Mucosa of gallbladder (tissue), 1 donor: ENCODE data around the gene USP17L20. TPM values are rescaled to one million over a fixed set of nuclear protein-coding genes. Genes with fewer than 3 reads are reported as not detected.
"Not testable (repeated sequence)": the region's sequence is repeated elsewhere in the genome, so short reads cannot be mapped to it uniquely, and the experiment has no call there.

Source experiments
- DNase-seq: peaks from one replicate; pipeline ENCODE4 v3.0.0-alpha.2; 2020; ENCODE audit warnings: low spot score
- total RNA-seq: library from RNA; stranded (reverse); gene quantifications from one replicate; pipeline ENCODE4 v1.2.1, GENCODE V29; 2021
- donor health status: DM: no; HTN: no; CAD: no.

The USP17L20 gene, protein sequence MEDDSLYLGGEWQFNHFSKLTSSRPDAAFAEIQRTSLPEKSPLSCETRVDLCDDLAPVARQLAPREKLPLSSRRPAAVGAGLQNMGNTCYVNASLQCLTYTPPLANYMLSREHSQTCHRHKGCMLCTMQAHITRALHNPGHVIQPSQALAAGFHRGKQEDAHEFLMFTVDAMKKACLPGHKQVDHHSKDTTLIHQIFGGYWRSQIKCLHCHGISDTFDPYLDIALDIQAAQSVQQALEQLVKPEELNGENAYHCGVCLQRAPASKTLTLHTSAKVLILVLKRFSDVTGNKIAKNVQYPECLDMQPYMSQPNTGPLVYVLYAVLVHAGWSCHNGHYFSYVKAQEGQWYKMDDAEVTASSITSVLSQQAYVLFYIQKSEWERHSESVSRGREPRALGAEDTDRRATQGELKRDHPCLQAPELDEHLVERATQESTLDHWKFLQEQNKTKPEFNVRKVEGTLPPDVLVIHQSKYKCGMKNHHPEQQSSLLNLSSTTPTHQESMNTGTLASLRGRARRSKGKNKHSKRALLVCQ
- not detected for total RNA-seq

DNA sequence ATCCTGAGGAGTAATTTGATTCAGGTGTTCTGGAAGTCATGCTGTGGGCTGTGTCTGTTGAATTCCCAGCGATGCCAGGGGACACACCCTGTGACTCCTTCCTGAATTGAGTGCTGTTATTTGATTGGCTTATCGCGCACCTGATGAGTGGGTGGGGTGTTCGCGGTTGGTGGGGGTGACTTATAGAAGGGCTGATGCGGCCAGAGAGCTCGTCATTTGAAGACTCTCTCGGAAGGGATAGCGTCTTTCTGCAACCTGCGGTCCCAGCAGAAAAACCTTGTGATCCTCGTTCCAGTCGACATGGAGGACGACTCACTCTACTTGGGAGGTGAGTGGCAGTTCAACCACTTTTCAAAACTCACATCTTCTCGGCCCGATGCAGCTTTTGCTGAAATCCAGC lies at the start of gene USP17L20:
USP17L20 (plus strand) TSS at position 301 of the 400 bp plus-strand sequence; CDS start at position 301, 0 bp downstream.
- not testable (repeated sequence) for DNase-seq

DNA sequence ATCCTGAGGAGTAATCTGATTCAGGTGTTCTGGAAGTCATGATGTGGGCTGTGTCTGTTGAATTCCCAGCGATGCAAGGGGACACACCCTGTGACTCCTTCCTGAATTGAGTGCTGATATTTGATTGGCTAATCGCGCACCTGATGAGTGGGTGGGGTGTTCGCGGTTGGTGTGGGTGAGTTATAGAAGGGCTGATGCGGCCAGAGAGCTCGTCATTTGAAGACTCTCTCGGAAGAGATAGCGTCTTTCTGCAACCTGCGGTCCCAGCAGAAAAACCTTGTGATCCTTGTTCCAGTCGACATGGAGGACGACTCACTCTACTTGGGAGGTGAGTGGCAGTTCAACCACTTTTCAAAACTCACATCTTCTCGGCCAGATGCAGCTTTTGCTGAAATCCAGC lies 47.6 kb upstream of the USP17L20 start, which contains the start of gene USP17L10:
USP17L10 (plus strand) TSS at position 301 of the 400 bp plus-strand sequence; CDS start at position 301, 0 bp downstream.
- DNase-seq: not testable (repeated sequence)

DNA sequence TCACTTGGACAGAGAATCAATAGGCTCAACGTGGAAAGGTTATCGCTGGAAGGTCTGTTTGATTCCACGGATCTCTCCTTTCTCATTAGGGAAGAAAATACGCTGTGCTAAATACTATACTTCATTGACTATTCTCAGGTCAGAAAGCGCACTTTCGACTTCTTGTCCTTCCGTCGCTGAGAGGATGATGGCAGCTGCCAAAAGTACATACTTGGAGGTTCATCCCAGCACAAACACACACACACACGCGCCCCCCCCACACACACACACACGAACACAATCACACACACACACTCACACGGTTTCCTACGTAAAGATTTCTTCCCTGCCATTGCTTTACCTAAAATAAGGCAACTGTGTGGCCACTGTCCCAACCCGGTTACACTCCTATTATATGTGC lies 43.2 kb upstream of the USP17L20 start:
- DNase-seq: not testable (repeated sequence)

DNA sequence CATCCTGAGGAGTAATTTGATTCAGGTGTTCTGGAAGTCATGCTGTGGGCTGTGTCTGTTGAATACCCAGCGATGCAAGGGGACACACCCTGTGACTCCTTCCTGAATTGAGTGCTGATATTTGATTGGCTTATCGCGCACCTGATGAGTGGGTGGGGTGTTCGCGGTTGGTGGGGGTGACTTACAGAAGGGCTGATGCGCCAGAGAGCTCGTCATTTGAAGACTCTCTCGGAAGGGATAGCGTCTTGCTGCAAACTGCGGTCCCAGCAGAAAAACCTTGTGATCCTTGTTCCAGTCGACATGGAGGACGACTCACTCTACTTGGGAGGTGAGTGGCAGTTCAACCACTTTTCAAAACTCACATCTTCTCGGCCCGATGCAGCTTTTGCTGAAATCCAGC lies 42.8 kb upstream of the USP17L20 start, which contains the start of gene USP17L11:
USP17L11 (plus strand) TSS at position 301 of the 400 bp plus-strand sequence; CDS start at position 301, 0 bp downstream.
- not testable (repeated sequence) for DNase-seq

DNA sequence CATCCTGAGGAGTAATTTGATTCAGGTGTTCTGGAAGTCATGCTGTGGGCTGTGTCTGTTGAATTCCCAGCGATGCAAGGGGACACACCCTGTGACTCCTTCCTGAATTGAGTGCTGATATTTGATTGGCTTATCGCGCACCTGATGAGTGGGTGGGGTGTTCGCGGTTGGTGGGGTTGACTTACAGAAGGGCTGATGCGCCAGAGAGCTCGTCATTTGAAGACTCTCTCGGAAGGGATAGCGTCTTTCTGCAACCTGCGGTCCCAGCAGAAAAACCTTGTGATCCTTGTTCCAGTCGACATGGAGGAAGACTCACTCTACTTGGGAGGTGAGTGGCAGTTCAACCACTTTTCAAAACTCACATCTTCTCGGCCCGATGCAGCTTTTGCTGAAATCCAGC lies 38.1 kb upstream of the USP17L20 start, which contains the start of gene USP17L12:
USP17L12 (plus strand) TSS at position 301 of the 400 bp plus-strand sequence; CDS start at position 301, 0 bp downstream.
- not testable (repeated sequence) for DNase-seq

DNA sequence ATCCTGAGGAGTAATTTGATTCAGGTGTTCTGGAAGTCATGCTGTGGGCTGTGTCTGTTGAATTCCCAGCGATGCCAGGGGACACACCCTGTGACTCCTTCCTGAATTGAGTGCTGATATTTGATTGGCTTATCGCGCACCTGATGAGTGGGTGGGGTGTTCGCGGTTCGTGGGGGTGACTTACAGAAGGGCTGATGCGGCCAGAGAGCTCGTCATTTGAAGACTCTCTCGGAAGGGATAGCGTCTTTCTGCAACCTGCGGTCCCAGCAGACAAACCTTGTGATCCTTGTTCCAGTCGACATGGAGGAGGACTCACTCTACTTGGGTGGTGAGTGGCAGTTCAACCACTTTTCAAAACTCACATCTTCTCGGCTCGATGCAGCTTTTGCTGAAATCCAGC lies 33.3 kb upstream of the USP17L20 start, which contains the start of gene USP17L13:
USP17L13 (plus strand) TSS at position 301 of the 400 bp plus-strand sequence; CDS start at position 301, 0 bp downstream.
- not testable (repeated sequence) for DNase-seq

DNA sequence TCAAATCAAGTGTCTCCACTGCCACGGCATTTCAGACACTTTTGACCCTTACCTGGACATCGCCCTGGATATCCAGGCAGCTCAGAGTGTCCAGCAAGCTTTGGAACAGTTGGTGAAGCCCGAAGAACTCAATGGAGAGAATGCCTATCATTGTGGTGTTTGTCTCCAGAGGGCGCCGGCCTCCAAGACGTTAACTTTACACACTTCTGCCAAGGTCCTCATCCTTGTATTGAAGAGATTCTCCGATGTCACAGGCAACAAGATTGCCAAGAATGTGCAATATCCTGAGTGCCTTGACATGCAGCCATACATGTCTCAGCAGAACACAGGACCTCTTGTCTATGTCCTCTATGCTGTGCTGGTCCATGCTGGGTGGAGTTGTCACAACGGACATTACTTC lies 27.7 kb upstream of the USP17L20 start:
- DNase-seq: peak; percentile 6

DNA sequence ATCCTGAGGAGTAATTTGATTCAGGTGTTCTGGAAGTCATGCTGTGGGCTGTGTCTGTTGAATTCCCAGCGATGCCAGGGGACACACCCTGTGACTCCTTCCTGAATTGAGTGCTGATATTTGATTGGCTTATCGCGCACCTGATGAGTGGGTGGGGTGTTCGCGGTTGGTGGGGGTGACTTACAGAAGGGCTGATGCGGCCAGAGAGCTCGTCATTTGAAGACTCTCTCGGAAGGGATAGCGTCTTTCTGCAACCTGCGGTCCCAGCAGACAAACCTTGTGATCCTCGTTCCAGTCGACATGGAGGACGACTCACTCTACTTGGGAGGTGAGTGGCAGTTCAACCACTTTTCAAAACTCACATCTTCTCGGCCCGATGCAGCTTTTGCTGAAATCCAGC lies 23.8 kb upstream of the USP17L20 start, which contains the start of gene USP17L15:
USP17L15 (plus strand) TSS at position 301 of the 400 bp plus-strand sequence; CDS start at position 301, 0 bp downstream.
- DNase-seq: not testable (repeated sequence)

DNA sequence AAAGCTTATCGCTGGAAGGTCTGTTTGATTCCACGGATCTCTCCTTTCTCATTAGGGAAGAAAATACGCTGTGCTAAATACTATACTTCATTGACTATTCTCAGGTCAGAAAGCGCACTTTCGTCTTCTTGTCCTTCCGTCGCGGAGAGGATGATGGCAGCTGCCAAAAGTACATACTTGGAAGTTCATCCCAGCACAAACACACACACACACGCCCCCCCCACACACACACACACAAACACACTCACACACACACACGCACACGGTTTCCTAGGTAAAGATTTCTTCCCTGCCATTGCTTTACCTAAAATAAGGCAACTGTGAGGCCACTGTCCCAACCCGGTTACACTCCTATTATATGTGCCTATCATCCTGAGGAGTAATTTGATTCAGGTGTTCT lies 19.5 kb upstream of the USP17L20 start:
- DNase-seq: not testable (repeated sequence)

DNA sequence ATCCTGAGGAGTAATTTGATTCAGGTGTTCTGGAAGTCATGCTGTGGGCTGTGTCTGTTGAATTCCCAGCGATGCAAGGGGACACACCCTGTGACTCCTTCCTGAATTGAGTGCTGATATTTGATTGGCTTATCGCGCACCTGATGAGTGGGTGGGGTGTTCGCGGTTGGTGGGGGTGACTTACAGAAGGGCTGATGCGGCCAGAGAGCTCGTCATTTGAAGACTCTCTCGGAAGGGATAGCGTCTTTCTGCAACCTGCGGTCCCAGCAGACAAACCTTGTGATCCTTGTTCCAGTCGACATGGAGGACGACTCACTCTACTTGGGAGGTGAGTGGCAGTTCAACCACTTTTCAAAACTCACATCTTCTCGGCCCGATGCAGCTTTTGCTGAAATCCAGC lies 14.3 kb upstream of the USP17L20 start, which contains the start of gene USP17L17:
USP17L17 (plus strand) TSS at position 301 of the 400 bp plus-strand sequence; CDS start at position 301, 0 bp downstream.
- DNase-seq: not testable (repeated sequence)

DNA sequence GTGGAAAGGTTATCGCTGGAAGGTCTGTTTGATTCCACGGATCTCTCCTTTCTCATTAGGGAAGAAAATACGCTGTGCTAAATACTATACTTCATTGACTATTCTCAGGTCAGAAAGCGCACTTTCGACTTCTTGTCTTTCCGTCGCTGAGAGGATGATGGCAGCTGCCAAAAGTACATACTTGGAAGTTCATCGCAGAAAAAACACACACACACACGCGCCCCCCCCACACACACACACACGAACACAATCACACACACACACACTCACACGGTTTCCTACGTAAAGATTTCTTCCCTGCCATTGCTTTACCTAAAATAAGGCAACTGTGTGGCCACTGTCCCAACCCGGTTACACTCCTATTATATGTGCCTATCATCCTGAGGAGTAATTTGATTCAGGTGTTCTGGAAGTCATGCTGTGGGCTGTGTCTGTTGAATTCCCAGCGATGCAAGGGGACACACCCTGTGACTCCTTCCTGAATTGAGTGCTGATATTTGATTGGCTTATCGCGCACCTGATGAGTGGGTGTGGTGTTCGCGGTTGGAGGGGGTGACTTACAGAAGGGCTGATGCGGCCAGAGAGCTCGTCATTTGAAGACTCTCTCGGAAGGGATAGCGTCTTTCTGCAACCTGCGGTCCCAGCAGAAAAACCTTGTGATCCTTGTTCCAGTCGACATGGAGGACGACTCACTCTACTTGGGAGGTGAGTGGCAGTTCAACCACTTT lies 9.8 kb upstream of the USP17L20 start, which contains the start of gene USP17L18:
USP17L18 (plus strand) TSS at position 678 of the 728 bp plus-strand sequence; CDS start at position 678, 0 bp downstream.
- DNase-seq: peak; percentile 17

DNA sequence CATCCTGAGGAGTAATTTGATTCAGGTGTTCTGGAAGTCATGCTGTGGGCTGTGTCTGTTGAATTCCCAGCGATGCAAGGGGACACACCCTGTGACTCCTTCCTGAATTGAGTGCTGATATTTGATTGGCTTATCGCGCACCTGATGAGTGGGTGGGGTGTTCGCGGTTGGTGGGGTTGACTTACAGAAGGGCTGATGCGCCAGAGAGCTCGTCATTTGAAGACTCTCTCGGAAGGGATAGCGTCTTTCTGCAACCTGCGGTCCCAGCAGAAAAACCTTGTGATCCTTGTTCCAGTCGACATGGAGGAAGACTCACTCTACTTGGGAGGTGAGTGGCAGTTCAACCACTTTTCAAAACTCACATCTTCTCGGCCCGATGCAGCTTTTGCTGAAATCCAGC lies 4.8 kb upstream of the USP17L20 start, which contains the start of gene USP17L19:
USP17L19 (plus strand) TSS at position 301 of the 400 bp plus-strand sequence; CDS start at position 301, 0 bp downstream.
- not testable (repeated sequence) for DNase-seq

DNA sequence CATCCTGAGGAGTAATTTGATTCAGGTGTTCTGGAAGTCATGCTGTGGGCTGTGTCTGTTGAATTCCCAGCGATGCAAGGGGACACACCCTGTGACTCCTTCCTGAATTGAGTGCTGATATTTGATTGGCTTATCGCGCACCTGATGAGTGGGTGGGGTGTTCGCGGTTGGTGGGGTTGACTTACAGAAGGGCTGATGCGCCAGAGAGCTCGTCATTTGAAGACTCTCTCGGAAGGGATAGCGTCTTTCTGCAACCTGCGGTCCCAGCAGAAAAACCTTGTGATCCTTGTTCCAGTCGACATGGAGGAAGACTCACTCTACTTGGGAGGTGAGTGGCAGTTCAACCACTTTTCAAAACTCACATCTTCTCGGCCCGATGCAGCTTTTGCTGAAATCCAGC lies 4.6 kb downstream of the USP17L20 start, which contains the start of gene USP17L21:
USP17L21 (plus strand) TSS at position 301 of the 400 bp plus-strand sequence; CDS start at position 301, 0 bp downstream.
- DNase-seq: not testable (repeated sequence)

DNA sequence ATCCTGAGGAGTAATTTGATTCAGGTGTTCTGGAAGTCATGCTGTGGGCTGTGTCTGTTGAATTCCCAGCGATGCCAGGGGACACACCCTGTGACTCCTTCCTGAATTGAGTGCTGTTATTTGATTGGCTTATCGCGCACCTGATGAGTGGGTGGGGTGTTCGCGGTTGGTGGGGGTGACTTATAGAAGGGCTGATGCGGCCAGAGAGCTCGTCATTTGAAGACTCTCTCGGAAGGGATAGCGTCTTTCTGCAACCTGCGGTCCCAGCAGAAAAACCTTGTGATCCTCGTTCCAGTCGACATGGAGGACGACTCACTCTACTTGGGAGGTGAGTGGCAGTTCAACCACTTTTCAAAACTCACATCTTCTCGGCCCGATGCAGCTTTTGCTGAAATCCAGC lies 9.4 kb downstream of the USP17L20 start, which contains the start of gene USP17L22:
USP17L22 (plus strand) TSS at position 301 of the 400 bp plus-strand sequence; CDS start at position 301, 0 bp downstream.
- not testable (repeated sequence) for DNase-seq

DNA sequence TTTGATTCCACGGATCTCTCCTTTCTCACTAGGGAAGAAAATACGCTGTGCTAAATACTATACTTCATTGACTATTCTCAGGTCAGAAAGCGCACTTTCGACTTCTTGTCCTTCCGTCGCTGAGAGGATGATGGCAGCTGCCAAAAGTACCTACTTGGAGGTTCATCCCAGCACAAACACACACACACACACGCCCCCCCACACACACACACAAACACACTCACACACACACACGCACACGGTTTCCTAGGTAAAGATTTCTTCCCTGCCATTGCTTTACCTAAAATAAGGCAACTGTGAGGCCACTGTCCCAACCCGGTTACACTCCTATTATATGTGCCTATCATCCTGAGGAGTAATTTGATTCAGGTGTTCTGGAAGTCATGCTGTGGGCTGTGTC lies 13.8 kb downstream of the USP17L20 start:
- peak; percentile 33 for DNase-seq

Other genes with a start within 250 kb of the USP17L20 start
- not detected for gene FAM90A26, start 87.7 kb upstream of the USP17L20 start, total RNA-seq
- not detected for gene USP17L10, start 47.5 kb upstream of the USP17L20 start, total RNA-seq
- not detected for gene USP17L11, start 42.7 kb upstream of the USP17L20 start, total RNA-seq
- gene USP17L12, start 38.0 kb upstream of the USP17L20 start, total RNA-seq: not detected
- not detected for gene USP17L13, start 33.2 kb upstream of the USP17L20 start, total RNA-seq
- not detected for gene USP17L15, start 23.7 kb upstream of the USP17L20 start, total RNA-seq
- gene USP17L17, start 14.2 kb upstream of the USP17L20 start, total RNA-seq: not detected
- gene USP17L18, start 9.5 kb upstream of the USP17L20 start, total RNA-seq: not detected
- gene USP17L19, start 4.7 kb upstream of the USP17L20 start, total RNA-seq: not detected
- gene USP17L21, start 4.7 kb downstream of the USP17L20 start, total RNA-seq: not detected
- not detected for gene USP17L22, start 9.5 kb downstream of the USP17L20 start, total RNA-seq
- gene USP17L24, start 67.0 kb downstream of the USP17L20 start, total RNA-seq: not detected
- not detected for gene USP17L25, start 71.8 kb downstream of the USP17L20 start, total RNA-seq
- not detected for gene USP17L26, start 76.5 kb downstream of the USP17L20 start, total RNA-seq
- not detected for gene USP17L5, start 81.3 kb downstream of the USP17L20 start, total RNA-seq
- gene USP17L27, start 86.0 kb downstream of the USP17L20 start, total RNA-seq: not detected
- not detected for gene USP17L28, start 90.8 kb downstream of the USP17L20 start, total RNA-seq
- not detected for gene USP17L29, start 95.5 kb downstream of the USP17L20 start, total RNA-seq
- not detected for gene USP17L30, start 105.0 kb downstream of the USP17L20 start, total RNA-seq
- gene DEFB131A, start 186.3 kb downstream of the USP17L20 start, total RNA-seq: not detected